H9 (cell line): ENCODE measurements around the gene ALX4. TPM values are rescaled to one million over a fixed set of nuclear protein-coding genes. Genes with fewer than 3 reads are reported as not detected.

Experiments used
- DNase-seq: peaks from one replicate; pipeline ENCODE4 v3.0.0-alpha.2; 2017
- H2AFZ ChIP-seq: one replicate; pipeline ENCODE4 v1.6.1; 2013; ENCODE audit warnings: mild to moderate bottlenecking, low read length, control low read depth, moderate library complexity
- H2AK5ac ChIP-seq: 2 replicates; pipeline ENCODE4 v1.6.1; 2013; ENCODE audit warnings: low read length, control low read depth, mixed read lengths; ENCODE audit not compliant: insufficient read length
- H2BK120ac ChIP-seq: one replicate; pipeline ENCODE4 v1.6.1; 2013; ENCODE audit warnings: low read depth, mild to moderate bottlenecking, low read length, control low read depth, inconsistent platforms; ENCODE audit not compliant: poor library complexity, severe bottlenecking
- H2BK12ac ChIP-seq: 2 replicates; pipeline ENCODE4 v1.6.1; 2013; ENCODE audit warnings: low read length, control low read depth, mixed read lengths, low read depth; ENCODE audit not compliant: insufficient read length
- H2BK15ac ChIP-seq: 2 replicates; pipeline ENCODE4 v1.6.1; 2013; ENCODE audit warnings: low read depth, low read length, control low read depth
- H2BK20ac ChIP-seq: one replicate; pipeline ENCODE4 v1.6.1; 2013; ENCODE audit warnings: low read depth, mild to moderate bottlenecking, low read length, control low read depth, inconsistent platforms; ENCODE audit not compliant: poor library complexity, severe bottlenecking
- H2BK5ac ChIP-seq: 2 replicates; pipeline ENCODE4 v1.6.1; 2013; ENCODE audit warnings: low read length, control low read depth, mixed read lengths; ENCODE audit not compliant: insufficient read length
- H3K14ac ChIP-seq: 2 replicates; pipeline ENCODE4 v1.6.1; 2013; ENCODE audit warnings: low read length, control low read depth; ENCODE audit not compliant: insufficient read depth
- H3K18ac ChIP-seq: 2 replicates; pipeline ENCODE4 v1.6.1; 2013; ENCODE audit warnings: low read depth, mild to moderate bottlenecking, mixed read lengths, low read length, control low read depth; ENCODE audit not compliant: insufficient read length
- H3K23ac ChIP-seq: 2 replicates; pipeline ENCODE4 v1.6.1; 2013; ENCODE audit warnings: low read length, control low read depth, mixed read lengths, low read depth; ENCODE audit not compliant: insufficient read length
- H3K23me2 ChIP-seq: 2 replicates; pipeline ENCODE4 v1.6.1; 2013; ENCODE audit warnings: low read depth, mild to moderate bottlenecking, mixed read lengths, low read length, control low read depth; ENCODE audit not compliant: insufficient read length, poor library complexity, severe bottlenecking
- H3K27ac ChIP-seq: 2 replicates; pipeline ENCODE4 v1.5.1; 2013; ENCODE audit warnings: low read length, control low read depth, mixed read lengths, low read depth; ENCODE audit not compliant: insufficient read length
- H3K27me3 ChIP-seq: 2 replicates; pipeline ENCODE4 v1.6.1; 2013; ENCODE audit warnings: low read length, control low read depth, inconsistent platforms; ENCODE audit not compliant: insufficient read depth
- H3K4ac ChIP-seq: 2 replicates; pipeline ENCODE4 v1.6.1; 2013; ENCODE audit warnings: low read depth, mild to moderate bottlenecking, control low read depth, inconsistent platforms, low read length, moderate library complexity
- H3K4me1 ChIP-seq: 2 replicates; pipeline ENCODE4 v1.6.1; 2013; ENCODE audit warnings: low read length, control low read depth, inconsistent platforms; ENCODE audit not compliant: insufficient read depth
- H3K4me2 ChIP-seq: 2 replicates; pipeline ENCODE4 v1.6.1; 2013; ENCODE audit warnings: low read length, control low read depth, mixed read lengths; ENCODE audit not compliant: insufficient read length, insufficient read depth
- H3K56ac ChIP-seq: 2 replicates; pipeline ENCODE4 v1.6.1; 2013; ENCODE audit warnings: low read depth, mild to moderate bottlenecking, mixed read lengths, low read length, control low read depth; ENCODE audit not compliant: insufficient read length
- H3K79me1 ChIP-seq: 2 replicates; pipeline ENCODE4 v1.6.1; 2013; ENCODE audit warnings: low read depth, mild to moderate bottlenecking, moderate library complexity, low read length, control low read depth, inconsistent platforms; ENCODE audit not compliant: insufficient read depth, poor library complexity, severe bottlenecking
- H3K79me2 ChIP-seq: 2 replicates; pipeline ENCODE4 v1.6.1; 2013; ENCODE audit warnings: low read length, control low read depth, inconsistent platforms; ENCODE audit not compliant: insufficient read depth
- H3K9ac ChIP-seq: 2 replicates; pipeline ENCODE4 v1.6.1; 2013; ENCODE audit warnings: low read length, control low read depth, mixed read lengths; ENCODE audit not compliant: insufficient read length; ENCODE audit errors: extremely low read depth
- H3K9me3 ChIP-seq: one replicate; pipeline ENCODE4 v1.6.1; 2013; ENCODE audit warnings: low read depth, low read length, inconsistent platforms; ENCODE audit not compliant: control insufficient read depth
- H3T11ph ChIP-seq: one replicate; pipeline ENCODE4 v1.6.1; 2013; ENCODE audit warnings: mild to moderate bottlenecking, low read length, control low read depth, inconsistent platforms
- H4K20me1 ChIP-seq: one replicate; pipeline ENCODE4 v1.6.1; 2013; ENCODE audit not compliant: control insufficient read depth, insufficient read length, insufficient read depth
- H4K5ac ChIP-seq: 2 replicates; pipeline ENCODE4 v1.6.1; 2013; ENCODE audit warnings: low read depth, mild to moderate bottlenecking, mixed read lengths, low read length, control low read depth; ENCODE audit not compliant: insufficient read length
- H4K8ac ChIP-seq: replicated peaks from 2 replicates; pipeline ENCODE4 v1.6.1; 2013; ENCODE audit warnings: low read length, control low read depth, mixed read lengths, low read depth; ENCODE audit not compliant: insufficient read length
- H4K91ac ChIP-seq: 2 replicates; pipeline ENCODE4 v1.6.1; 2013; ENCODE audit warnings: low read depth, mild to moderate bottlenecking, moderate library complexity, mixed read lengths, low read length, control low read depth; ENCODE audit not compliant: insufficient read length
- H3K27ac Mint-ChIP-seq, 3 experiments: 2 replicates in 2 of 3; 3 replicates in 1 of 3; pipeline ENCODE4 v1.8.0; 2020 to 2021; ENCODE audit warnings: mixed read lengths in 3 of 3, mild to moderate bottlenecking in 1 of 3, moderate library complexity in 1 of 3
- H3K27me3 Mint-ChIP-seq: 2 replicates; pipeline ENCODE4 v1.8.0; 2021; ENCODE audit warnings: low read depth, mild to moderate bottlenecking, moderate library complexity, mixed read lengths
- H3K36me3 Mint-ChIP-seq, 3 experiments: 2 replicates in 2 of 3; 3 replicates in 1 of 3; pipeline ENCODE4 v1.8.0; 2020 to 2021; ENCODE audit warnings: low read depth in 3 of 3, mixed read lengths in 3 of 3; ENCODE audit not compliant: insufficient read depth in 1 of 3
- H3K4me1 Mint-ChIP-seq, 2 experiments: 2 replicates each; pipeline ENCODE4 v1.8.0; 2020; ENCODE audit warnings: mixed read lengths in 2 of 2
- H3K4me3 Mint-ChIP-seq, 2 experiments: 2 replicates in 1 of 2; 3 replicates in 1 of 2; pipeline ENCODE4 v1.8.0; 2020 to 2021; ENCODE audit warnings: mild to moderate bottlenecking in 2 of 2, mixed read lengths in 2 of 2, moderate library complexity in 1 of 2
- H3K9me3 Mint-ChIP-seq, 2 experiments: 2 replicates in 1 of 2; 3 replicates in 1 of 2; pipeline ENCODE4 v1.8.0; 2020; ENCODE audit warnings: mild to moderate bottlenecking in 2 of 2, mixed read lengths in 2 of 2, moderate library complexity in 1 of 2
- WGBS: extraction: QIAGEN DNeasy Blood & Tissue Kit; methylation state at CpG from one replicate; pipeline ENCODE4 v1.1.7; 2013; ENCODE audit warnings: missing lambda C conversion rate, low lambda C conversion rate, mixed read lengths; ENCODE audit not compliant: insufficient read length; ENCODE audit errors: extremely low coverage; 5-methylcytosine and 5-hydroxymethylcytosine counted together
- total RNA-seq: library from RNA; stranded (reverse); gene quantifications from 2 replicates; pipeline ENCODE4 v1.2.1, GENCODE V29; 2021
- TF ChIP-seq, protein P1 (sequence below): fragments of 200-600 bp; sonication (generic); conservative IDR thresholded peaks from 3 replicates; pipeline ENCODE4 v1.8.0; 2021; ENCODE audit warnings: antibody characterized with exemption, mild to moderate bottlenecking

Gene ALX4
- total RNA-seq, 1 experiment from 2014 or later = not detected

DNA sequence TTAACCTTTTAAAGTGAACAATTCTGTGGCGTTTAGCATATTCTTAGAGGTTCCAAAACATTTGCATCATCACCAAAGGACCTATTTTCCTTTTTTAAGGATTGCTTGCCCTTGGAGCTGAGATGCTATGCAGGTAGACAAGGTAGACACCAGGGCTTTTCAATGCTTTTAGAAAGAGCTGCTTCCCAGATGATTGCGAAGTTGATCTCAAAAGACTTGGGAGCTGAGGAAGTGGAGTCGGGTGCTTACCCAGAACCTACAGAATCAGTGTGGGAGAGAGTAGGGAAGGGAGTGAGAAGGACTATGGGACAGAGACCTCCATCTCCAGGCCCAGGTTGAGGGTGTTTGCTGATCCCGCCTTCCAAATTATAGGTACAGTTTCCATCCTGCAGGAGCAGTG, 11.1 kb upstream of the ALX4 start:
- H3K9ac ChIP-seq = no peak overlapping the region
- H4K5ac ChIP-seq = no peak overlapping the region
- H3K4me1 ChIP-seq = no peaks in the 10 kb centered on the region
- H3K79me2 ChIP-seq = no peaks in the 10 kb centered on the region
- H3T11ph ChIP-seq = no peak overlapping the region
- Mint-ChIP-seq H3K9me3 (peaks cover 0 to 6% of the 10 kb centered on the region in 2 experiments; a peak in 1 of 5 replicates), H3K27me3 (peaks cover 100% of the 10 kb centered on the region), H3K36me3 (no peaks in the 10 kb centered on the region; a peak in 1 of 7 replicates), H3K27ac (no peak overlapping the region), H3K4me1 (peaks cover 16 to 36% of the 10 kb centered on the region in 2 experiments), H3K4me3 (no peak overlapping the region)
- H2AFZ ChIP-seq = no peak overlapping the region
- no CpG with 5 or more reads among the region's 4 CpGs for WGBS
- H2AK5ac ChIP-seq = no peak overlapping the region
- DNase-seq = no peak
- H3K27ac ChIP-seq = no peak overlapping the region
- no peak overlapping the region for H4K8ac ChIP-seq
- no peak overlapping the region for H3K4ac ChIP-seq
- H2BK120ac ChIP-seq = no peak overlapping the region
- H3K79me1 ChIP-seq = no peaks in the 10 kb centered on the region
- no peak overlapping the region for H3K23ac ChIP-seq
- H3K23me2 ChIP-seq = peaks cover 17% of the 10 kb centered on the region
- no peak overlapping the region for H3K56ac ChIP-seq
- no peak overlapping the region for H2BK20ac ChIP-seq
- H2BK5ac ChIP-seq = no peak overlapping the region
- H3K14ac ChIP-seq = no peak overlapping the region
- TF ChIP-seq, protein P1, sequence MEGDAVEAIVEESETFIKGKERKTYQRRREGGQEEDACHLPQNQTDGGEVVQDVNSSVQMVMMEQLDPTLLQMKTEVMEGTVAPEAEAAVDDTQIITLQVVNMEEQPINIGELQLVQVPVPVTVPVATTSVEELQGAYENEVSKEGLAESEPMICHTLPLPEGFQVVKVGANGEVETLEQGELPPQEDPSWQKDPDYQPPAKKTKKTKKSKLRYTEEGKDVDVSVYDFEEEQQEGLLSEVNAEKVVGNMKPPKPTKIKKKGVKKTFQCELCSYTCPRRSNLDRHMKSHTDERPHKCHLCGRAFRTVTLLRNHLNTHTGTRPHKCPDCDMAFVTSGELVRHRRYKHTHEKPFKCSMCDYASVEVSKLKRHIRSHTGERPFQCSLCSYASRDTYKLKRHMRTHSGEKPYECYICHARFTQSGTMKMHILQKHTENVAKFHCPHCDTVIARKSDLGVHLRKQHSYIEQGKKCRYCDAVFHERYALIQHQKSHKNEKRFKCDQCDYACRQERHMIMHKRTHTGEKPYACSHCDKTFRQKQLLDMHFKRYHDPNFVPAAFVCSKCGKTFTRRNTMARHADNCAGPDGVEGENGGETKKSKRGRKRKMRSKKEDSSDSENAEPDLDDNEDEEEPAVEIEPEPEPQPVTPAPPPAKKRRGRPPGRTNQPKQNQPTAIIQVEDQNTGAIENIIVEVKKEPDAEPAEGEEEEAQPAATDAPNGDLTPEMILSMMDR = no peak
- H3K18ac ChIP-seq = no peak overlapping the region
- peaks cover 89% of the 10 kb centered on the region for H3K27me3 ChIP-seq
- H4K20me1 ChIP-seq = no peaks in the 10 kb centered on the region
- H4K91ac ChIP-seq = no peak overlapping the region
- H2BK12ac ChIP-seq = no peak overlapping the region
- no peak overlapping the region for H3K4me2 ChIP-seq
- H3K9me3 ChIP-seq = no peaks in the 10 kb centered on the region
- no peak overlapping the region for H2BK15ac ChIP-seq
